ENCODE results near the gene TNRC18.
A peak's percentile ranks its signal among the peaks of the same experiment; 100 is the strongest.
"Not testable (repeated sequence)": the region's sequence is repeated elsewhere in the genome, so short reads cannot be mapped to it uniquely, and the experiment has no call there.

Gene TNRC18

DNA sequence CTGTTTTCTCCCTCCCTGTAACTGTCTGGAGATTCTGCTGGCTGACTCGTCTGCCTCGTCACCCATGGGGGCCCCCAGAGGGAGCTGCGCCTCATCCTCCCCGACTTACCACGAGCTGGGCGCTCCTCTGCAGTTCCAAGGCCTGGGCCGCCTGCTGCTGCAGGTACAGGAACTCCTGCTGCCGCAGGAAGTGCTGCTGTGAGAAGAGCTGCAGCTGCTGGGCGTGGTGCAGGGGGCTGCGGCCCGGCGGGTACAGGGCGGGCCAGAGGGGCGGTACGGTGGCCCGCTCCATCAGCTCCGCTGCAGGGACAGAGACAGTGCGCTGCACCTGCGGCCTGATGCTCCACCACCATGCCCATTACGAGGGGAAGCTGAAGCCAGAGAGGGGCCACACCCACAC lies 47.7 kb downstream of the TNRC18 start:
- no peak for DNase-seq

DNA sequence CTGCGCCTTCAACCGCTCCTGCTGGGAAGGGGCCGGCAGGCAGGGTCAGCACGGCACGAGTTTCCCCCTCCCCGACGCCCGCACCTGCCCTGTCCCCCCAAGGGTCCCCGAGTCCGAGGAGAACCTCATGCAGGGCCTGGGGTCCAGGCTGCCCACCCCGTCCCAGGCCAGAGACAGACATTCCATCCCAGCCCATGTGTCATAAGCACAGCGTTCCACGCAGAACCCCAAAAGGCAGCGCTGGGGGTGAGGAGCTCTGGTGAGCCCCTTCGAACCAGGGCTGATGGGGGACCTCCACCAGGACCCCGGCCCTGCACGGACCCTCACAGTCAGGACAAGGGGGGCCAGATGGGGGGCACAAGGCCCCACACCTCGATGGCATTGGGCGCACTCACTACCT lies 49.2 kb downstream of the TNRC18 start:
- DNase-seq: no peak

DNA sequence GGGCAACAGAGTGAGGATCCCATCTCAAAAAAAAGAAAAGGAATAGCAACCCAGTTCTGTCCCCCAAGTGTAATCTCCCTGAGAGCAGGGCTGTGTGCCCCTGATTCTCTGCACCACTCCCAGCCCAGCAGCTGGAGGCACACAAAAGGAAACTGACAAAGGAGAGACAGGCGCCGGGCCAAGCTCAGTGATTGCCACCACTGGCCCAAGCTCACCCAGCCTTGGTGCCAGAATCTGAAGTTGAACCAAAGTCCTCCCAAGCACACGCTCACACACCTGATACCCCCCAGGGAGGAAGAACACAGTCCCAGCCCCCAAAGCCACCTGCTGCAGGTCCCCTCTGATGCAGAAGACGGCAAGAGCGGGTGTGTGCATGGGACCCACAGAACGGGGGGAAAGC lies 50.3 kb downstream of the TNRC18 start:
- no peak for DNase-seq

DNA sequence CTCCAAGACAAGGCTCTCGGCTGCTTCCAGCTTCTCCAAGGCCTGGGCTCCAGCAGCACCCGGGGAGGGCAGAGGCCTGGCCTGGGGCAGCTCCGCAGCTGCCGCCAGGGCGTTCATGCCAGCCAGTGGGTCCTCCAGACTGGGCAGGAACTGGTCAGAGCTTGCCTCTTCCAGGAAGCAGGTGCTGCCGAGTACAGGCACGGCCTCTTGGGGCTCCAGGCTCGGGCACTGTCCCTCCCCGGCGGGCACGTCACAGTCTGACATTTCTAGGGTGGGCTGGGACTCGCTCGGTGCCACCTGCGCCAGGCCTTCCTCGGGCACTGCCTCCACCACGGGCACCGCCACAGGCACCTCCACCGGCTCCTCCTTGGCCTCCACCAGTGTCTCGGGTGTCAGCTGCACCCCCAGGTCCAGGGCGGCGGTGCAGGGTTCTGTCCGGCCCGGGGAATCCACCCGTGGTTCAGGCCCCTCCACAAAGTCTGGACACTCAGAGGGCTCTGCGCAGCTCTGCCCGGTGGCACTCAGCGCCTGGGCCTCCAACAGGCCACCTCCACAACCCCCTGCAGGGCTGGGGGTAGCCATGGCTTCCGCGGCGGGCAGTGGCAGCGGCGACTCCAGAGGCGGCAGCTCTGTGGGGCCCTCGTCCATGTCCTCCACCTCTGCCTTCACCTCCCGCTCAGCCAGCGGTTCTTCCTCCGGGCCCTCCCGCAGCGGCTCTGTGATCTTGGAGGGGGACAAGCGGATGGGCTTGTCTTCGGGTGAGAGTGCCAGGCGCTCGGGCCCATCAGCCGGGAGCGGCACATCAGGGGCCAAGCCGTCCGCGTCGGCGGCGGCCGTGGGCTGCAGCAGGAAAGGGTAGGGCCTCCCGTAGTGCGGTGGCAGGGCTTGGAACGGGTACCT lies 52.9 kb downstream of the TNRC18 start:
- DNase-seq: no peak

DNA sequence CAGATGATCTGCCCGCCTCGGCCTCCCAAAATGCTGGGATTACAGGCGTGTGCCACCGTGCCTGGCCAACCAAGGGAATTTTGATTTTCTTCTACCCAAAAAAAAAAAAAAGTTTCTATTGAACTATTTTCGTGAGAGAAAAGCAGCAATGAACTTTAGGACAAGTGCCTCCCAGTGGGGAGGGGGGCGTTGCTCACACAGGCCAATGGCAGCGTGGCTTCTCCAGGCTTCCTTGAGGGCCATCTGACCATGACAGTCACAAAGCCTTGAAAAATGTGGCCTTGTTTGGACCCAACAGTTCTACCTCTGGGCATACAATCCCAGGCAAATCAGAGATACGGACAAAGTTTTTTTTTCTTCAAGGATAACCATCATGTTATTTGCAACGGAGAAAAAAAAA lies 56.0 kb downstream of the TNRC18 start:
- DNase-seq: no peak

DNA sequence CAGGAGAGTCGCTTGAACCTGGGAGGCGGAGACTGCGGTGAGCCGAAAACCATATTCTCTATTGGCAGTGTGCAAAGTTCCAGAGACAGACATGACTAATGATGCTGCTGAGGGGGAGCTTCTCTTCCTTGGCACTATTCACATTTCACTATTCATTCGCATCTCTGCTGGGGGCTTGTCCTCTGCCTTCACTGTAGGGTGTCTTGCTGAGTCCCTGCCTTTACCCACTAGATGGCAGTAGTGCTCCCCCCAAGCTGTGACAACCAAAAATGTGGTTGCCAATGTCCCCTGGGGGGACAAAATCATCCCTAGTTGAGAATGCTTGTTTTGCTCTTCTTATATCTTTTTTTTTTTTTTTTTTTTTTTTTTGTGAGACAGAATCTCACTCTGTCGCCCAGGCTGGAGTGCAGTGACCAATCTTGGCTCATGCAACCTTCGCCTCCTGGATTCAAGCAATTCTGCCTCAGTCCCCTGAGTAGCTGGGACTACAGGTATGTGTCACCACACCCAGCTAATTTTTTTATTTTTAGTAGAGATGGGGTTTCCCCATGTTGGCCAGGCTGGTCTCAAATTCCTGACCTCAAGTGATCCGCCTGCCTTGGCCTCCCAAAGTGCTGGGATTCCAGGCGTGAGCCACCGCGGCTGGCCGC lies 57.5 kb downstream of the TNRC18 start:
- peak; percentile 93 for DNase-seq

DNA sequence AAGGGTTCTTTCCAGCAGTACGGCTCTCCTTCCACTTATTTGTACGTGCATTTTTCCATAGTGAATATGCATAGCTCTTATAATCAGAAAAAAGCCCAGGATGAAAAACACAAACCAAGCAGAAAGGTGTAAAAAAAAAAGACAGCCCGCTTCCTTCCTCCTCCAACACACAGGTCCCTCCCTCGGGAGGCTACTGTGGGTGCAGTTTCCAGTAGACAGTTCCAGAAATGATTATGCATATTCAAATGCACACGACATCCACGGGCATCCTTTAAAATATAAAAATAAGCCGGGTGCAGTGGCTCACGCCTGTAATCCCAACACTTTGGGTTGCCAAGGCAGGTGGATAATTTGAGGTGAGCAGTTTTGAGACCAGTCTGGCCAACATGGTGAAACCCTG lies 59.9 kb downstream of the TNRC18 start:
- DNase-seq: no peak

DNA sequence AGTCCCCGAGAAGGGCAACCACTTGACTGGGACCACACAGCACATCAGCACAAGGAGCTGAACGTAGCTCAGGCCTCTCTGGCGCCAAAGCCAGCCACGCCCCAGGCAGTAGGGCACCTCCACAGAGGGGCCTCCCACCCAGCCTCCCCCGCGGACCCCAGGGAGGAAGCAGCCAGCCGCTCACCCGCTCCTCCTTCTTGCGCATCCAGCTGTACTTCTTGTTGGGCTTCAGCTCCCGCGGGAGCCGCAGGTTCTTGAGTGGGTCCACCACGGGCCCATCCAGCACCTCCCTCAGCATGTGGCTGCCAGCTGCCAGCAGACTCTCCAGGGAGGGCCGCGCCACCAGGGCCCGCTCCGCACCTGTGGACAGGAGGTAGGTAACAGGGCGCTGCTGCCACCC lies 61.2 kb downstream of the TNRC18 start:
- DNase-seq: no peak

DNA sequence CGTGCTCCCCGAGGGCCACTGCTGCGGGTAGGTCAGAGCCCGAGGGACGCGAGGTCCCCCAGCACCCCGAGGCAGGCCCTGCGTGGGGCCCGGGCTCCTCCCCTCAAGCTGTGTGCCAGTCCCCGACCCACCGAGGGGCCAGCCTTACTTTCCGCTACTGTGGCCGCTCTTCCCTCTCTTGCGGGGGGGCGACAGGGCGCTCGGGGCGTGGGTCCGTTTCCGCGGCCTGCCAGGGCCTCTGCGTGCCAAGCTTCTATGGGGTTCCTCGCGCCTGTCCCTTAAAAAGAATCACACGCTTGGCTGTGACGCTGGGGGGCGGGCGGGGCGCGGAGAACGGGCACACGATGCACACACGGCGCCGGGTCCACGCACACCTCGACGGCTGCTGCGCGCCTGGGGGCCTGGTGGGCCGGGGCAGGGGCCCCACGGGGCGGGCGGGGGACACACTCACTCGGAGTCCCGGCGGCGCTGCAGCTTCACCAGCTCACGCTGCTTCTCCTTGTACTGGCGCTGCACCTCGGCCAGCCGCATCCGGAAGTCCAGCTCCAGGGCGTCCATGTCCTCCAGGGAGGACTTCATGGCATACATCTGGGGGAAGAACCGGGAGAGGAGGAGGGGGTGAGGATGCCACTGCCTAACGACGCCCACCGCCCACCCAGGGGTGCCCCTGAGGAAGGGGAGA lies 62.0 kb downstream of the TNRC18 start:
- no peak for DNase-seq

DNA sequence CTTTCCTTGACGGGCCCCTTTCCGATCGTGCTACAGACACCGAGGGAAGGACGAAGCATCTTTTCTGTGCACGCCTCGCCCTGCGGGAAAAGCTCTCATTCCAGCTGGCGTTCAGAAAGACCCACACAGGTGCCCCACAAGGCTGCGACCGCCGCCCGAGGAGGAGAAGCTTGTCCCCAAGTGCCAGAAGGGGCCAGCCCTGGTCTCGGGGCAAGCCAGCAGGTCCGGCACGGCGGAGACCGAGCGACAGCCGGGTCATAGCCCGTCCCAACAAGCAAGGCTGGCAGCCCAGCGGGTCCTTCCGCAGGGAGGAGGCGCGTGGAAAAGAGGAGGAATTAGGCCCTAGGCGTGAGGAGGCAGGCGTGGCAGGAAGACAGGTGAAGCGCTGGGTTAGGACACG lies 62.7 kb downstream of the TNRC18 start:
- no peak for DNase-seq

DNA sequence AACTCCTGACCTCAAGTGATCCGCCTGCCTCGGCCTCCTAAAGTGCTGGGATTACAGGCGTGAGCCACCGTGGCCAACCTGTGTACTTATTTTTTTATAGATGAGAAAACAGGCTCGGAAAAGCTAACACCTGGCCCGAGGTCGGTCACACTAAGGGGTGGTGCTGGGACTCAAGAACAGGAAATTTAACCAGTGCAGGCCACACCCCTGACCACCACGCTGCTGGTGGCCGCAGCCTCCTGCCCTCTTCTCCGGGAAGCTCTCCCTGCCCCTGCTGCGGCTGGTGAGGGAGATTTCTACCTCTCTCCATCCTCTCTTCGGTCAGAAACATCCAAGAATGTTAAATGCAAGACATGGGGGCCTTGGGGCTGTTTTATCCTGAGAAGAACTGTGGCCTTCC lies 63.2 kb downstream of the TNRC18 start:
- no peak for DNase-seq

DNA sequence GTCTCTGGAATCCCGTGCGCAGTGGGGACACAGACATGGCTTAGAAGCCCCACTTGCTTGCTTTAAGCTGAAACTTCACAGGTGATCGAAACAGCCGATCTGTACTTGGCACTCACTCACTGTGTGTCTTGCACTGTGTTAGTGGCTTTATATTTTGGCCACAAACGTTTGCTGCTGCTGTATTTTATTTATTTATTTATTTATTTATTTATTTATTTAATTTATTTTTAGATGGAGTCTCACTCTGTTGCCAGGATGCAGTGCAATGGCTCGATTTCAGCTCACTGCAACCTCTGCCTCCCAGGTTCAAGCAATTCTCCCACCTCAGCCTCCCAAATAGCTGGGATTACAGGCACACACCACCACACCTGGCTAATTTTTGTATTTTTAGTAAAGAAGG lies 63.6 kb downstream of the TNRC18 start:
- DNase-seq: not testable (repeated sequence)

DNA sequence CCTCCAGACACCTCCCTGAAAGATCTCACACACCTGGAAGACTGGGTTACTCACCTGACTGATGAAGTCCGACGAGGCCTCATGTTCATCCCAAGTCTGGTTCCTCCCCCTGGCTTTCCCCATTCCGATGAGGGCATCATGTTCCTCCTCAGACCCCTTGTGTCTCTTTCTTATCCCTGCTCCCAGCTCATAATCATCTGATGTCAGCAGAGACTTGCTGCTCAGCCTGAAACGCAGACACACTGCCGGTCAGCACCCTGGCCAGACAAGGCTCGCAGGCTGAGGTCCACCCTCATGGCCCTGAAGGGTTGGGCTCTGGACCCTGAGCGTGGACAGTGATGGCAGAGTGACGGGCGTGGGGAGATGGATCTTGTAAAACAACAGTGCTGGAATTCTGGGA lies 64.3 kb downstream of the TNRC18 start:
- no peak for DNase-seq

DNA sequence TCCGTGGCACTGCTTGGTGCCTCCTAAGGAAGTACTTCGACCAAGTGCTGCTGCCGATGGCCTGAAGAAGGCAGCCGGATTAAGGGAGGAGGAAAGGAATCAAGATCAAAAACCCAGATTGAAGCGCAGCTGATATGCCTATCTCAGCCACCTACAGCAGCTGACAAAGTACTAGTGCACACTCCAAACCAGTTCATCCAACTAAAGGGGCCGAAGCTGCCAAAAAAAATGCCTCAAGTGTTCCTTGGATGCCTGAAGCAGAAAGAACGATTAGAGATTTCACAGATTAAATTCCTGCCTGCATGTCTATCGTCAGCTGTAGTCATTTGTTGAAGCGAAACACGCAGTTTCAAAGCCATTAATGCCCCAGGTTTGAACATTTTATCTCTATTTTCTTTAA lies 65.7 kb downstream of the TNRC18 start:
- DNase-seq: no peak

DNA sequence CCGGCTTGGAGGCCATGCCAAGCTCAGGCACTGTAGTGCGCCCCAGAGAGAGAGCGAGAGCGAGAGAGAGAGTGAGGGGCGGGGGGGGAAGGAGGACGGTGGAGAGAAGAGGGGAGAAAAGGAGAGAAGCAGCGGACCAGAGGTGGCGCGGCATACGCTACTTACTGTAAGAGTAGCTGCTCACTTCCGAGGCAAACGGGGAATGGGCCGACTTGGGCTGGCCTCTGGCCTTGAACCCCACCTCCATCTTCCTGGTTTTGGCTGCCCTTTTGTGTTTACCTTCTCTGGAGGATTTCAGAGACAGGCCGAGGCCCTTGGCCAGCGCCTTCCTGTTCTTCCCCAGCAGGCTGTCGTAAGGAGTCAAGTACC lies 66.9 kb downstream of the TNRC18 start:
- no peak for DNase-seq

DNA sequence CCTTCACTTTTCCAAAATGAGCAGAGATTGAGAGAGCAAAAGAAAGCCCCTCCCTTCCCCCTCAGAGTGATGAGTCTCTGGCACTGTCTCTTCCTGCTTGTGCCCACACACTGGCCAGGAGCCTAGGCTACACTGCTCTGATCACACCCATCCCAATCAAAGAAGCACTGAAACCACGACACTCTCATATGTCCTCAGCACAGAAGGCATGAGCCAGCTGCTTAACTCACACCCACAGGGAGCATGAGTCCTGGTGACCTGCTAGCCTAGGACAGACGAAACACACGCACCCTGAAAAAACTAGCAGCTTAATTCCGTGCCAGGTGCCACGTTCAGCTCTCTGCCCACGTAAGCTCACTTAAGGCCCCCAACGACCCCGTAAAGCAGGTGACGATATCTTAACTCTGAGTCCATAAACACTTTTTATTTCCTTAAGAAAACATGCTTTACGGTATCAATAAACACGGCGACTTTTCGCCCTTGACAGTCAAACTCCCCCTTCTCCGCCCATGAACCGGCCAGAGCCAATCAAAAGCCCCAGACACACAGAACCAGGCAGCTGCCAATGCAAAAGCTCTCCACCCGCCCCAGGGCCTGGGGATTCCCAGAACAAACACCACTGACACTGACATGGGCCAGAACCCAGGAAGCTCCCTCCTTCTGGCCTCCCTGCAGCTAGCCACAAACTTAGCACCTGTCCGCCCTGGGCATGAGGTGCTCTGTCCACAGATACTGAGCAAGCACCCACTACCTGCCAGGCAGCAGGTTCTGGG lies 69.0 kb downstream of the TNRC18 start:
- DNase-seq: peak; percentile 7

DNA sequence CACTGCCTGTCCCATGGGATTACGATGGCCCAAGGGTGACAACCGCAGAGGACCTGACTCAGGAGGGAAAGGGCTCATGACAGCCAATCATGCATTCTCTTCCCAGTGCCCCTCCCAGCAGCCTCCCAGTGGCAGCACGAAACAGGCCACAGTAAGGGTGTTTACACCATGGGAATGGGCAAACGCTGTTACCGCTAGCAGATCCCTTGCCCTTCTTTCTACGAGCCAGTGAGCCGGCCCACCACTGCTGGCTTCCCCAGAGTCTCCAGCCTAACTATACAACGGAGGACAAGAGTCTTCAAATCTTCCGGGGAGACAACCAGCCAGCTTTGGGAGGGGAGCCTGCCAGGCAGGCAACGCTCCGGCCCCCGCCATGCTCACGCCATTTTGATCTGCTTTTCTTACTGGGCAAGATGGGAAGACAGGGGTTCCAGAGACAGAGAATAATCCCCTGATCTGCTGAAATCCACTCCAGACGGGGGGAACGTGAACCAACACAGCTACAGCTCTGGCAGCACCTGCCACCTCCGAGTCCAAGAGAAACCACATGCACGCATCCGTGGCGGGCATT lies 71.1 kb downstream of the TNRC18 start:
- no peak for DNase-seq

DNA sequence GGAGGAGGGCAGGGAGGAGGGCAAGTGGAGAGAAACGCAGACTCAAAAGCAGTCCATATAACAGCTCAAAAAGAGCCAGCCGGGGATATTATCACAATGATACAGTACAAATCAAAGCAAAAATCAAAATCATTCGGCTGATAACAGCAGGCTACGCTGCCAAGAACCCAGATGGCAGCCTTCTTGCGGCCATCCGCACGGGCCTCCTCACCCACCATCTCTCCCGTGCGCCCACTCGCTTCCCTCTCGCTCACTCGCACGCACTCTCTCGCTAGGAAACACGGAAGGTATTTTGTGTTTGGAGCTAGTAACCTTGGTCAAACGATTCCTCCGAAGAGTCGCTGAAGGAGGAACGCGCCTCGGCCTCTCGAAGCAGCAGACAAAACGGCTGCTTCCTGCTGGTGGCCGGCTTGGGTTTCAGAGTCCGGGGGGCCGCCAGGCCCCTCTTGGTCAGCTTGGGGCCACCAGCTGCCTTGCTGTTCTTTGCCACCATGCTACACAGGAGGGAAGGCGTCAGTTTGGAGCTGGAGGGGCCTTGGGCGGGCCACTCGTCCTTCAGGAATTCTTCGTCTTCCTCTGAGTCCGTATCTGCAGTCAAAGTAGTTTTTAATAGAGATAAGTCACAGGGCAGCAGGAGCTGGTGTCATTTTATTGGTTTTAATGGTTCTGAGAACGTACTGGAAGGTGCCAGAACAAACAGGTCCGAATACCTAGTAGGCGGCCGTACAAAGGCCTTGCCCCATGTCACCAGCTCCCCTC lies 71.9 kb downstream of the TNRC18 start:
- DNase-seq: peak; percentile 32

DNA sequence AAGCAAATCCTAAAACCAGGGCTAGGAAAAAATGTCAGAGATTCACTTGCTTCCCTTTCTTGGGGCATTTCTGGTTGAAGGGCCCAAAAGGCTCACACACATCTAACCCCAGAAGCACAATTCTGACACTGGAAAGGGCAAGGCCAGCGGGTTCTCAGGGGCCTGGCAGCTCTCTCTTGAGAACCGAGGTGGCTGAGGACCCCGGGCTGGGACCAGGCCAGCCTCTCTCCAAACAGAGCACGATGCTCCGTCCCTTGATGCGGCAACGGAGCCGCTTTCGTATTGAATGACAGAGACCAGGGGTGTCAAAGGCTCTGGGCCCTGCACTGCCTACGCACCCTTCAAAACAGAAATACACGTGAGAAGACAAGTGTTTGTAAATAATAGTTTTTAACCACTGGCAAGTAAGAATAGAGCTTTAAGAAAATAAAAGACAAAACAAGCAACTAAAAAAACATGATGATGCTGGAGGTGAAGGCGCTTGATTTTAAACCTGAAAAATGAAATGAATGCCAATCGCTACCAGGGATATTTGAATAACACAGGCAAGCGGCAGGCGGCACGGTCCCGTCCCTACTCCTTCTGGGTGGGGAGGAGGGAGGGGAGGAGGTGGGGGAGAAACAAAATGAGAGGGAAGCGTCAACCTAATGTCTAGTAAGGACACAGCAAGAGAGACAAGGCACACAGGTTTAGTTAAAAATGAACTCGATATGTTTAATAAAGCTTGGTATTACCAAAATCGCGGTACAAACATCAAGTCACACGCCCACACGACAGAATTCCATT lies 72.8 kb downstream of the TNRC18 start:
- no peak for DNase-seq

DNA sequence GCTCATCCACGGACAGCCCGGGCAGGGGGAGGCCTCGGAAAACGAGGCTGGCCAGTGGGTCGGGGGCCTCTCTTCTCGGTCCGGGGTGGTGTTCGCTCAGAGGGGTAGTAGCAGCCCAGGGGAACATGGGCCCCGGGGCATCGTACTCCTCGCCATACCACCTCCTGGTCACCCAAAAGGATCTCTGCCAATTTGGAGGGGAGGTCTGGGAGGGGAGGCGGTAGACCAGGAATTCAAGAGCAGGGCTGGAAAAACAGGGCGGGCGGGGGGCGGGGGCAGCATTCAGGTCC lies 73.5 kb downstream of the TNRC18 start:
- DNase-seq: no peak

Measured in fibroblast of skin of back (primary cell).